ENCODE data around the gene TNC. TPM values are rescaled to one million over a fixed set of nuclear protein-coding genes. Genes with fewer than 3 reads are reported as not detected.

The TNC gene
- total RNA-seq, 2 experiments from 2014 or later = 0.05 to 0.22 TPM

DNA sequence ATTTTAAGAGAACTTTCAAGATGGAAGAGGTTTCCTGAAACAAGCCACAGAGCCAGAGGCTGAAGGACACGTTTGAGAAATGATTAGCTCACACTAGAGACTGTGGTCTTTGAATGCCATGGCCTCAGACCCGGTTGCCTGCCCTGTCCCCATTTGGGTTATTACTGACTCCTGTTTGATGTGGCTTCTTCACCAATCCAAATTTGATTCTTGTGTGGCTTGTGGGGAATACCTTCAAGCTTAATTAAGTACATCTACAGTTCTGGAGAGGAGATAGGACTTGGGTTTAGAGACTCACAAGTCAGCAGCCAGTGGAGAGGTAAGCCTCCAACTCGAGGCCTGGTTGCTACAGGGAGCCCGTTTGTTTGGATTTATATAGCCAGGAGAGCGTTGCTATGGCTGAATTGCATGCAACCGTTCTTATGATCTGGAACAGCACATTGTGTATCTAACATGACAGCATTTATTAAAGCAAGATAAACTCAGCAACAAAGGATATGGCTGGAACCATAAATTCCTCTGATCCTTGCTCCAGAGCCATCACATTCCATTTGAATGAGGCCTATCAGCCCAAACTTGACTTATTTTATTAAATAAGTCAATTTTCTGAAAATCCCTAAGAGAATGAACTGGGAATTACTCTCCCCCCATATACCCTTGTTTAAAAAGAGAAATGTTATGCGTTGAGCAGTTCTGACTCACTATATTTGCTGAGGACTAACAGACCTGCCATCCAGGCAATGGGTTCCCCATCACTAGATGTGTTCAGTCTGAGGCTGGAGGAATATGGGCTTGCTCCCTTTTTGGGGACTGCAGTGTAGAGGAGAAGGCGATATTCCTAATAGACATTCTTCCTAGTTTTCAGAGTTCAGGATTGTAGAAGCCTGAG lies 99.2 kb downstream of the TNC start:
- ATAC-seq (peak; percentile 34), DNase-seq (peak; percentile 23)
- no peak overlapping the region for H3K4me3 Mint-ChIP-seq
- POLR2A ChIA-PET = interaction anchor here (0.8 to 1.2 kb wide), 2 partner anchors 17 to 111 kb away, joined by 3 read pairs; no protein-coding TSS in a partner anchor
- H3K4me1 Mint-ChIP-seq (ENCODE audit: low read depth) = peaks cover 16% of the 10 kb centered on the region
- no peak overlapping the region for H3K27ac Mint-ChIP-seq
- H3K9me3 Mint-ChIP-seq = no peaks in the 10 kb centered on the region
- TF ChIP-seq, protein P1, sequence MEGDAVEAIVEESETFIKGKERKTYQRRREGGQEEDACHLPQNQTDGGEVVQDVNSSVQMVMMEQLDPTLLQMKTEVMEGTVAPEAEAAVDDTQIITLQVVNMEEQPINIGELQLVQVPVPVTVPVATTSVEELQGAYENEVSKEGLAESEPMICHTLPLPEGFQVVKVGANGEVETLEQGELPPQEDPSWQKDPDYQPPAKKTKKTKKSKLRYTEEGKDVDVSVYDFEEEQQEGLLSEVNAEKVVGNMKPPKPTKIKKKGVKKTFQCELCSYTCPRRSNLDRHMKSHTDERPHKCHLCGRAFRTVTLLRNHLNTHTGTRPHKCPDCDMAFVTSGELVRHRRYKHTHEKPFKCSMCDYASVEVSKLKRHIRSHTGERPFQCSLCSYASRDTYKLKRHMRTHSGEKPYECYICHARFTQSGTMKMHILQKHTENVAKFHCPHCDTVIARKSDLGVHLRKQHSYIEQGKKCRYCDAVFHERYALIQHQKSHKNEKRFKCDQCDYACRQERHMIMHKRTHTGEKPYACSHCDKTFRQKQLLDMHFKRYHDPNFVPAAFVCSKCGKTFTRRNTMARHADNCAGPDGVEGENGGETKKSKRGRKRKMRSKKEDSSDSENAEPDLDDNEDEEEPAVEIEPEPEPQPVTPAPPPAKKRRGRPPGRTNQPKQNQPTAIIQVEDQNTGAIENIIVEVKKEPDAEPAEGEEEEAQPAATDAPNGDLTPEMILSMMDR (IDR thresholded peaks at IDR 0.05) = no peak
- no peaks in the 10 kb centered on the region for H3K27me3 Mint-ChIP-seq
- CTCF ChIA-PET = interaction anchor here (0.9 to 8.5 kb wide), 3 partner anchors 80 to 365 kb away, joined by 3 to 117 read pairs (median 3); partner anchors contain the start of gene TEX48
- intact Hi-C loops (cut with micrococcal nuclease) = no loop called here
- H3K36me3 Mint-ChIP-seq (ENCODE audit: low read depth) = no peaks in the 10 kb centered on the region

DNA sequence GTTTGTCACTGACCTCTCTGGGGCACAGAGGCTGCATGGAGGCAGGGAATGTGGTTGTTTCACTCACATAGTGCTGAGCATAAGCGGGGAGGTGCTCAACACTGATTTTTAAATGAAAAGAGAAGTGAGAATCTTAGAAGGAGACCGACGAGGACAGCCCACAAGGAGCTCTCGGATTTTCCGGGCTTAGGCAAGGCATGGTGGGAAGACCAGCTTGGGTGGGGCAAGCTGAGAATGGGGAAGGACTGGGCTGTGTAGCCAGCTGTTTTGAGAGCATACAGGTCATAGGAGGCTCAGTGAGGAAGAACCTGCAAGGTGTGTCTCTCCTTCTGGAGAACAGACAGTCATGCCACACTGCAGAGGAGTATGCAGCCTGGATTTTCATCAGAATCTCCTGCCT lies 101.6 kb downstream of the TNC start:
- ChIA-PET CTCF (interaction anchor here (1.3 to 8.5 kb wide), 5 partner anchors 12 to 356 kb away, joined by 3 to 117 read pairs (median 14); partner anchors contain the start of gene TEX48), POLR2A (no interaction called here)
- intact Hi-C loops (cut with micrococcal nuclease) = no loop called here
- TF ChIP-seq, protein P1 (IDR thresholded peaks at IDR 0.05) = no peak
- H3K36me3 Mint-ChIP-seq (ENCODE audit: low read depth) = no peaks in the 10 kb centered on the region
- no peak overlapping the region for H3K27ac Mint-ChIP-seq
- H3K4me1 Mint-ChIP-seq (ENCODE audit: low read depth) = peaks cover 35% of the 10 kb centered on the region
- H3K27me3 Mint-ChIP-seq = no peaks in the 10 kb centered on the region
- H3K9me3 Mint-ChIP-seq = no peaks in the 10 kb centered on the region
- H3K4me3 Mint-ChIP-seq = no peak overlapping the region
- no peak for DNase-seq
- no peak for ATAC-seq

DNA sequence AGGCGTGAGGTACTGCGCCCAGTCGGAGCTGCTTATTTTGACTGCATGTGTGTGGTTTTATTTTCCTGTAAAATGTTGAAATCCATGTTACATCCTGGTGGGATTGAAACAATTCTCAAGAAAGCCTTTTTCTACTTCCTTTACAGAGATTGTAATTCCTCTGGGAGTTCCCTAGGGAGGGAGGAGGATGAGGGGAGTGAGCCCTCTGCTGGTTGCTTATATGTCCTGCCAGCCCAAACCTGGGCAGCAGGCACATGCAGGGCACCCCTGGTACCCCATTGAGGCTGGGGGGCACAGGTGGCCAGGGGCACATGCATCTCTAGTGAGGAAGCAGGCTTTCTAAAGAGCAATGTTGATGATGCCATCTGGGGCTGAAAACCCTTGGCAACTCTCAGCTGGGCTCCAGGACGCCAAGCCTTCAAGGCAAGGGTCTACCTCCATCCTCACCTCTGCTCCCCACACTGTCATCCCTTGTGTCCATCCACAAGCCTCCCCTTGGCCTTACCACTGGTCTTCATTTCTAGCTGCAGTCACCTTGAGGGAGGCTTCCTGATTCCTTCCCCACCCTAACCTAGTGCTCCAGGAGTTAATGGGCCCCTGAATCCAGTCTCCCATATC lies 102.8 kb downstream of the TNC start:
- no peak overlapping the region for H3K27ac Mint-ChIP-seq
- H3K4me3 Mint-ChIP-seq = no peak overlapping the region
- no peaks in the 10 kb centered on the region for H3K27me3 Mint-ChIP-seq
- TF ChIP-seq, protein P1 (IDR thresholded peaks at IDR 0.05) = peak; percentile 59
- DNase-seq (no peak), ATAC-seq (no peak)
- ChIA-PET POLR2A (interaction anchor here (0.7 to 1.1 kb wide), 3 partner anchors 11 to 276 kb away, joined by 3 read pairs; no protein-coding TSS in a partner anchor), CTCF (interaction anchor here (0.7 to 8.5 kb wide), 48 partner anchors 8 to 608 kb away, joined by 3 to 117 read pairs (median 4); partner anchors contain the start of genes TEX48 and TNFSF8)
- no peaks in the 10 kb centered on the region for H3K9me3 Mint-ChIP-seq
- peaks cover 37% of the 10 kb centered on the region for H3K4me1 Mint-ChIP-seq (ENCODE audit: low read depth)
- intact Hi-C loops (cut with micrococcal nuclease) = loop anchor here (2.0 kb wide), 1 partner anchor 276 kb away; no protein-coding TSS in a partner anchor
- no peaks in the 10 kb centered on the region for H3K36me3 Mint-ChIP-seq (ENCODE audit: low read depth)

DNA sequence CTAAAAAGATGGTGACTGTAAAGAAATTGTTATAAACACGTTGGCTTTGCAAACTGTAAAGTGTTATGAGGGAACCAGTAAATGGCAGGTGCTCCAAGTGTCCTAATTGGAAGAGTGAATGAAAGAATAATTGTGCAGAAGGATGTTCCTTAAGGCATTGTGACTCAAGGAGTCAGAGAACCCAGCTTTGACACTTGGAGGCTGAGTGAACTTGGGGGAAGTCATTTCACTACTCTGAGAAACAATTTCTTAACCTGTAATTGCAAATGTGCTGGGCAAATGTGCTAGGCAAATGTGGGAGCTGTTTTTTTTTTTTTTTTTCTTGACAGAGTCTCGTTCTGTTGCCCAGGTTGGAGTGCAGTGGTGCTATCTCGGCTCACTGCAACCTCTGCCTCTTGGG lies 103.5 kb downstream of the TNC start:
- no peaks in the 10 kb centered on the region for H3K9me3 Mint-ChIP-seq
- no peak overlapping the region for H3K4me3 Mint-ChIP-seq
- TF ChIP-seq, protein P1 (IDR thresholded peaks at IDR 0.05) = no peak
- H3K36me3 Mint-ChIP-seq (ENCODE audit: low read depth) = no peaks in the 10 kb centered on the region
- H3K27me3 Mint-ChIP-seq = no peaks in the 10 kb centered on the region
- intact Hi-C loops (cut with micrococcal nuclease) = loop anchor here (1.0 to 5.0 kb wide), 4 partner anchors 87 to 333 kb away; no protein-coding TSS in a partner anchor
- CTCF ChIA-PET = interaction anchor here (0.6 to 8.5 kb wide), 51 partner anchors 9 to 608 kb away, joined by 3 to 117 read pairs (median 4); partner anchors contain the start of genes TEX48 and TNFSF8
- H3K4me1 Mint-ChIP-seq (ENCODE audit: low read depth) = peaks cover 40% of the 10 kb centered on the region
- no peak for ATAC-seq
- H3K27ac Mint-ChIP-seq = no peak overlapping the region
- POLR2A ChIA-PET = interaction anchor here (1.0 to 1.1 kb wide), 4 partner anchors 15 to 275 kb away, joined by 3 read pairs; partner anchors contain the start of gene TNFSF8
- DNase-seq = no peak

Measured in activated CD8-positive, alpha-beta T cell treated with anti-CD3 and anti-CD28 coated beads for 36 hours (primary cell).